Endodermal cell (in vitro differentiated cells): Measurements from ENCODE around the gene RBMXL3. TPM values are rescaled to one million over a fixed set of nuclear protein-coding genes. Genes with fewer than 3 reads are reported as not detected.

ENCODE experiments used
- DNase-seq: peaks from one replicate; pipeline ENCODE4 v3.0.0-alpha.2; 2017
- H3K27ac ChIP-seq: 2 replicates; pipeline ENCODE4 v1.5.1; 2013; ENCODE audit warnings: mild to moderate bottlenecking, low read depth, low read length, moderate library complexity
- H3K27me3 ChIP-seq: 2 replicates; pipeline ENCODE4 v1.6.1; 2013; ENCODE audit warnings: mild to moderate bottlenecking, low read length, moderate library complexity; ENCODE audit not compliant: insufficient read depth, control insufficient read depth, poor library complexity, severe bottlenecking
- H3K36me3 ChIP-seq: 2 replicates; pipeline ENCODE4 v1.7.0; 2013; ENCODE audit warnings: mild to moderate bottlenecking, low read length, moderate library complexity; ENCODE audit not compliant: control insufficient read depth, insufficient read depth
- H3K4me1 ChIP-seq: one replicate; pipeline ENCODE4 v1.7.0; 2013; ENCODE audit warnings: low read length; ENCODE audit not compliant: control insufficient read depth, insufficient read depth
- H3K4me3 ChIP-seq: 2 replicates; pipeline ENCODE4 v1.5.1; 2013; ENCODE audit warnings: mild to moderate bottlenecking, low read length, moderate library complexity
- H3K9ac ChIP-seq: 2 replicates; pipeline ENCODE4 v1.6.1; 2013; ENCODE audit warnings: mild to moderate bottlenecking, low read length, moderate library complexity; ENCODE audit not compliant: poor library complexity, severe bottlenecking; ENCODE audit errors: extremely low read depth
- H3K9me3 ChIP-seq: 2 replicates; pipeline ENCODE4 v1.6.1; 2013; ENCODE audit warnings: mild to moderate bottlenecking, low read length, moderate library complexity; ENCODE audit not compliant: control insufficient read depth
- H3K27ac Mint-ChIP-seq: 2 replicates; pipeline ENCODE4 v1.8.0; 2020; ENCODE audit warnings: mixed read lengths
- H3K27me3 Mint-ChIP-seq: 2 replicates; pipeline ENCODE4 v1.8.0; 2021; ENCODE audit warnings: mild to moderate bottlenecking, mixed read lengths; ENCODE audit not compliant: insufficient read depth
- H3K36me3 Mint-ChIP-seq: 2 replicates; pipeline ENCODE4 v1.8.0; 2020; ENCODE audit warnings: low read depth, mixed read lengths
- H3K4me1 Mint-ChIP-seq: 2 replicates; pipeline ENCODE4 v1.8.0; 2020; ENCODE audit warnings: mixed read lengths
- H3K4me3 Mint-ChIP-seq: 2 replicates; pipeline ENCODE4 v1.8.0; 2020; ENCODE audit warnings: mild to moderate bottlenecking, moderate library complexity, mixed read lengths
- H3K9me3 Mint-ChIP-seq: 2 replicates; pipeline ENCODE4 v1.8.0; 2020; ENCODE audit warnings: mild to moderate bottlenecking, mixed read lengths
- WGBS, 2 experiments: methylation state at CpG; one replicate each; pipeline versions ENCODE4 v1.1.5 to v1.1.7; 2013; ENCODE audit warnings: missing lambda C conversion rate in 2 of 2, mixed read lengths in 1 of 2; ENCODE audit not compliant: insufficient coverage in 1 of 2, insufficient read length in 1 of 2; 5-methylcytosine and 5-hydroxymethylcytosine counted together
- total RNA-seq, 2 donors: library from RNA; stranded (reverse); fragmentation: NEBNext Ultra II Directional in 1 of 2; extraction: Animal tissue kit (Norgen Biotek cat#: 25700) in 1 of 2; gene quantifications; 2 replicates in 1 of 2; 3 replicates in 1 of 2; pipeline ENCODE4 v1.2.1, GENCODE V29; 2021
- TF ChIP-seq, protein P1 (sequence below): fragments of 200-600 bp; sonication (generic); conservative IDR thresholded peaks from 2 replicates; pipeline ENCODE4 v1.5.0; 2021; ENCODE audit warnings: antibody characterized with exemption, mild to moderate bottlenecking

The RBMXL3 gene
- total RNA-seq, 2 donors from 2014 or later = not detected

DNA sequence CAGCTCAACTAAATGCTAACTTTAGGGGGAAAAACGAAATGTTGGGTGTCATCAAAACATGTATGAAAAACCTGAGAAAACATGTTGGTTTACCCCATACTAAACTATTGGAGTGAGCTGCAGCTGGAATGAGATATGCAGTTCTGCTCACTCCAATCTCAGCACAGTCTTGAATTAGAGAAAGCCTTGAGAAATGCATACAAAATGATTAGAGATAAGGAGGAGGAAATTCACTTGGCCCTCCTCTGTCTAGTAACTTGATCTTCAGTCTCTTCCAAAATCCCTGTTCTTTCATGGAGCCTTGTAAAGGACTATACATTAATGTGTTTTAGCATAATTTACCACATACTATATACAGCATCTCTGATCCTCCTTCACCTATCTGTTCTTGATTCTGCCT lies 47.8 kb downstream of the RBMXL3 start:
- Histone ChIP-seq H3K4me3 (no peak overlapping the region), H3K27ac (no peak overlapping the region), H3K27me3 (peaks cover 11% of the 10 kb centered on the region), H3K4me1 (no peaks in the 10 kb centered on the region), H3K9me3 (no peaks in the 10 kb centered on the region), H3K9ac (no peak overlapping the region), H3K36me3 (no peaks in the 10 kb centered on the region)
- H3K27me3 Mint-ChIP-seq = peaks cover 45% of the 10 kb centered on the region
- no peak overlapping the region for H3K27ac Mint-ChIP-seq
- DNase-seq = no peak
- TF ChIP-seq, protein P1, sequence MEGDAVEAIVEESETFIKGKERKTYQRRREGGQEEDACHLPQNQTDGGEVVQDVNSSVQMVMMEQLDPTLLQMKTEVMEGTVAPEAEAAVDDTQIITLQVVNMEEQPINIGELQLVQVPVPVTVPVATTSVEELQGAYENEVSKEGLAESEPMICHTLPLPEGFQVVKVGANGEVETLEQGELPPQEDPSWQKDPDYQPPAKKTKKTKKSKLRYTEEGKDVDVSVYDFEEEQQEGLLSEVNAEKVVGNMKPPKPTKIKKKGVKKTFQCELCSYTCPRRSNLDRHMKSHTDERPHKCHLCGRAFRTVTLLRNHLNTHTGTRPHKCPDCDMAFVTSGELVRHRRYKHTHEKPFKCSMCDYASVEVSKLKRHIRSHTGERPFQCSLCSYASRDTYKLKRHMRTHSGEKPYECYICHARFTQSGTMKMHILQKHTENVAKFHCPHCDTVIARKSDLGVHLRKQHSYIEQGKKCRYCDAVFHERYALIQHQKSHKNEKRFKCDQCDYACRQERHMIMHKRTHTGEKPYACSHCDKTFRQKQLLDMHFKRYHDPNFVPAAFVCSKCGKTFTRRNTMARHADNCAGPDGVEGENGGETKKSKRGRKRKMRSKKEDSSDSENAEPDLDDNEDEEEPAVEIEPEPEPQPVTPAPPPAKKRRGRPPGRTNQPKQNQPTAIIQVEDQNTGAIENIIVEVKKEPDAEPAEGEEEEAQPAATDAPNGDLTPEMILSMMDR = no peak
- WGBS, 2 experiments = 67% methylated on average over 1 of the region's 1 CpG; no CpG with 5 or more reads in 1 of the 2 experiments
- no peaks in the 10 kb centered on the region for H3K36me3 Mint-ChIP-seq
- H3K9me3 Mint-ChIP-seq = peaks cover under 1% of the 10 kb centered on the region
- no peak overlapping the region for H3K4me3 Mint-ChIP-seq
- no peaks in the 10 kb centered on the region for H3K4me1 Mint-ChIP-seq

Other genes starting within 250 kb of the RBMXL3 start
- gene IL13RA2, start 171.8 kb upstream of the RBMXL3 start, total RNA-seq = not detected
- 1 to 10 TPM; 1.0 to 2.8 TPM for gene LRCH2, start 44.7 kb downstream of the RBMXL3 start, total RNA-seq
- not detected for gene LUZP4, start 100.3 kb downstream of the RBMXL3 start, total RNA-seq